SK-N-MC (cell line): ENCODE results near the gene FHAD1.

Experiments used
- DNase-seq: peaks from one replicate; pipeline ENCODE4 v3.0.0-alpha.2; 2011; ENCODE audit warnings: low read depth, low spot score
- H3K27ac ChIP-seq: fragments of 200-600 bp; sonication (generic); 2 replicates; pipeline ENCODE4 v1.5.1; 2016; ENCODE audit warnings: mixed run types
- H3K36me3 ChIP-seq: fragments of 200-600 bp; sonication (generic); 2 replicates; pipeline ENCODE4 v1.6.1; 2017; ENCODE audit warnings: antibody characterized with exemption, low read length, mixed read lengths; ENCODE audit not compliant: insufficient read depth
- H3K4me3 ChIP-seq: fragments of 200-600 bp; sonication (generic); 2 replicates; pipeline ENCODE4 v1.5.1; 2016
- H3K9ac ChIP-seq: fragments of 200-600 bp; sonication (generic); 2 replicates; pipeline ENCODE4 v1.8.0; 2017; ENCODE audit warnings: mixed run types, mixed read lengths; ENCODE audit not compliant: insufficient read length
- H3K9me3 ChIP-seq: fragments of 200-600 bp; sonication (generic); 2 replicates; pipeline ENCODE4 v1.6.1; 2017; ENCODE audit warnings: low read depth, mild to moderate bottlenecking, antibody characterized with exemption, low read length, moderate library complexity, mixed read lengths
- EZH2 ChIP-seq: fragments of 200-600 bp; sonication (generic); IDR thresholded peaks from one replicate; pipeline ENCODE4 v1.6.1; 2017; ENCODE audit warnings: antibody characterized with exemption
- FOXP2 ChIP-seq: optimal IDR thresholded peaks from 2 replicates; pipeline ENCODE3; 2011; ENCODE audit warnings: mild to moderate bottlenecking, moderate library complexity; ENCODE audit not compliant: insufficient read depth; ENCODE audit errors: extremely low read length, control extremely low read depth
- POLR2AphosphoS5 ChIP-seq: IDR thresholded peaks from 2 replicates; pipeline ENCODE4 v1.6.1; 2012; ENCODE audit warnings: mild to moderate bottlenecking, low read depth, low read length, borderline replicate concordance

The FHAD1 gene

GRCh38 chr1:15417059-15417934, 170.3 kb downstream of the FHAD1 start:
- Histone ChIP-seq H3K36me3 (peaks cover 5% of the 10 kb centered on the region; the same call in 1 of the 2 replicates), H3K4me3 (no peak overlapping the region), H3K9me3 (no peaks in the 10 kb centered on the region), H3K9ac (no peak overlapping the region), H3K27ac (no peak overlapping the region)
- no peak for TF ChIP-seq FOXP2
- TF ChIP-seq EZH2, result no peak
- no peak for TF ChIP-seq POLR2AphosphoS5
- DNase-seq, result no peak

- no peak for DNase-seq
- peaks cover 5% of the 10 kb centered on the region; the same call in 1 of the 2 replicates for H3K36me3 ChIP-seq
Observed at GRCh38 chr1:15418806-15419515, 171.9 kb downstream of the FHAD1 start.

GRCh38 chr1:15420853-15421465, 173.9 kb downstream of the FHAD1 start:
- no peak for DNase-seq
- H3K27ac ChIP-seq, result no peak overlapping the region
- no peak overlapping the region for H3K9ac ChIP-seq
- H3K36me3 ChIP-seq, result peaks cover 5% of the 10 kb centered on the region; the same call in 1 of the 2 replicates
- no peak for TF ChIP-seq EZH2
- TF ChIP-seq FOXP2, result no peak
- no peak for TF ChIP-seq POLR2AphosphoS5
- H3K9me3 ChIP-seq, result no peaks in the 10 kb centered on the region
- H3K4me3 ChIP-seq, result no peak overlapping the region

More at GRCh38 chr1:15418806-15419515, 171.9 kb downstream of the FHAD1 start:
- H3K9ac ChIP-seq, result no peak overlapping the region
- no peak for TF ChIP-seq EZH2
- no peak overlapping the region for H3K27ac ChIP-seq
- no peak overlapping the region for H3K4me3 ChIP-seq
- H3K9me3 ChIP-seq, result no peaks in the 10 kb centered on the region

GRCh38 chr1:15422871-15423270, 175.8 kb downstream of the FHAD1 start:
- Histone ChIP-seq H3K9me3 (no peaks in the 10 kb centered on the region), H3K9ac (no peak overlapping the region), H3K4me3 (no peak overlapping the region), H3K36me3 (peaks cover 5% of the 10 kb centered on the region; the same call in 1 of the 2 replicates), H3K27ac (no peak overlapping the region)
- TF ChIP-seq FOXP2, result no peak
- TF ChIP-seq POLR2AphosphoS5, result no peak
- no peak for TF ChIP-seq EZH2
- no peak for DNase-seq

GRCh38 chr1:15423355-15424077, 176.5 kb downstream of the FHAD1 start:
- H3K4me3 ChIP-seq, result no peak overlapping the region
- no peak overlapping the region for H3K9ac ChIP-seq
- H3K36me3 ChIP-seq, result peaks cover 5% of the 10 kb centered on the region; the same call in 1 of the 2 replicates
- H3K27ac ChIP-seq, result no peak overlapping the region
- TF ChIP-seq EZH2 (no peak), POLR2AphosphoS5 (no peak), FOXP2 (no peak)
- no peaks in the 10 kb centered on the region for H3K9me3 ChIP-seq
- DNase-seq, result no peak

- DNase-seq, result no peak
- no peaks in the 10 kb centered on the region for H3K9me3 ChIP-seq
- no peak for TF ChIP-seq POLR2AphosphoS5
- TF ChIP-seq FOXP2, result no peak
- TF ChIP-seq EZH2, result no peak
- peaks cover 5% of the 10 kb centered on the region; the same call in 1 of the 2 replicates for H3K36me3 ChIP-seq
- no peak overlapping the region for H3K27ac ChIP-seq
- no peak overlapping the region for H3K9ac ChIP-seq
- H3K4me3 ChIP-seq, result no peak overlapping the region
Observed at GRCh38 chr1:15424146-15424667, 177.2 kb downstream of the FHAD1 start.

GRCh38 chr1:15424981-15425380, 178.0 kb downstream of the FHAD1 start:
- no peak overlapping the region for H3K9ac ChIP-seq
- no peak overlapping the region for H3K27ac ChIP-seq
- no peak for TF ChIP-seq EZH2
- TF ChIP-seq FOXP2, result no peak
- TF ChIP-seq POLR2AphosphoS5, result no peak
- no peak overlapping the region for H3K4me3 ChIP-seq
- peaks cover 5% of the 10 kb centered on the region; the same call in 1 of the 2 replicates for H3K36me3 ChIP-seq
- no peak for DNase-seq
- no peaks in the 10 kb centered on the region for H3K9me3 ChIP-seq
